ENCODE results near the gene ABCB7. TPM values are rescaled to one million over a fixed set of nuclear protein-coding genes. Genes with fewer than 3 reads are reported as not detected.
"Not testable (repeated sequence)": the region's sequence is repeated elsewhere in the genome, so short reads cannot be mapped to it uniquely, and the experiment has no call there.

The ABCB7 gene
- total RNA-seq, 2 experiments from 2014 or later = 21.6 to 23.0 TPM

GRCh38 chrX:75076429-75076828 is 79.7 kb downstream of the ABCB7 start:
- ATAC-seq (no peak), DNase-seq (no peak)
- CTCF ChIA-PET = no interaction called here
- H3K36me3 Mint-ChIP-seq (ENCODE audit: low read depth) = peaks cover 8% of the 10 kb centered on the region
- no peak overlapping the region for H3K4me3 Mint-ChIP-seq
- no peaks in the 10 kb centered on the region for H3K4me1 Mint-ChIP-seq (ENCODE audit: low read depth)
- no peak overlapping the region for H3K27ac Mint-ChIP-seq
- no peaks in the 10 kb centered on the region for H3K9me3 Mint-ChIP-seq (ENCODE audit: insufficient read depth)
- H3K27me3 Mint-ChIP-seq (ENCODE audit: low read depth) = no peaks in the 10 kb centered on the region
- POLR2A ChIA-PET = no interaction called here

- no peaks in the 10 kb centered on the region for H3K4me1 Mint-ChIP-seq (ENCODE audit: low read depth)
- no peak overlapping the region for H3K4me3 Mint-ChIP-seq
- no peaks in the 10 kb centered on the region for H3K27me3 Mint-ChIP-seq (ENCODE audit: low read depth)
- DNase-seq = no peak
- POLR2A ChIA-PET = no interaction called here
- ATAC-seq = no peak
- H3K27ac Mint-ChIP-seq = no peak overlapping the region
- peaks cover 8% of the 10 kb centered on the region for H3K36me3 Mint-ChIP-seq (ENCODE audit: low read depth)
- CTCF ChIA-PET = no interaction called here
- H3K9me3 Mint-ChIP-seq (ENCODE audit: insufficient read depth) = no peaks in the 10 kb centered on the region
Measured at GRCh38 chrX:75074475-75074874, 81.6 kb downstream of the ABCB7 start.

- POLR2A ChIA-PET = no interaction called here
- Mint-ChIP-seq H3K4me1 (ENCODE audit: low read depth) (no peaks in the 10 kb centered on the region), H3K4me3 (no peak overlapping the region), H3K36me3 (ENCODE audit: low read depth) (peaks cover 14% of the 10 kb centered on the region), H3K9me3 (ENCODE audit: insufficient read depth) (no peaks in the 10 kb centered on the region), H3K27me3 (ENCODE audit: low read depth) (no peaks in the 10 kb centered on the region), H3K27ac (no peak overlapping the region)
- ATAC-seq = no peak
- no peak for DNase-seq
- CTCF ChIA-PET = no interaction called here
Measured at GRCh38 chrX:75071334-75071733, 84.7 kb downstream of the ABCB7 start.

GRCh38 chrX:75067931-75068330 is 88.2 kb downstream of the ABCB7 start:
- ChIA-PET POLR2A (no interaction called here), CTCF (no interaction called here)
- no peak overlapping the region for H3K4me3 Mint-ChIP-seq
- no peaks in the 10 kb centered on the region for H3K4me1 Mint-ChIP-seq (ENCODE audit: low read depth)
- no peak overlapping the region for H3K27ac Mint-ChIP-seq
- ATAC-seq (no peak), DNase-seq (no peak)
- no peaks in the 10 kb centered on the region for H3K9me3 Mint-ChIP-seq (ENCODE audit: insufficient read depth)
- no peaks in the 10 kb centered on the region for H3K27me3 Mint-ChIP-seq (ENCODE audit: low read depth)
- H3K36me3 Mint-ChIP-seq (ENCODE audit: low read depth) = peaks cover 7% of the 10 kb centered on the region

- Mint-ChIP-seq H3K4me1 (ENCODE audit: low read depth) (peaks cover 5% of the 10 kb centered on the region), H3K36me3 (ENCODE audit: low read depth) (peaks cover 16% of the 10 kb centered on the region), H3K27ac (no peak overlapping the region), H3K9me3 (ENCODE audit: insufficient read depth) (no peaks in the 10 kb centered on the region), H3K4me3 (no peak overlapping the region), H3K27me3 (ENCODE audit: low read depth) (no peaks in the 10 kb centered on the region)
- ATAC-seq (no peak), DNase-seq (no peak)
- ChIA-PET CTCF (no interaction called here), POLR2A (interaction anchor here (0.6 kb wide), 2 partner anchors 24 to 461 kb away, joined by 3 read pairs; no protein-coding TSS in a partner anchor)
Measured at GRCh38 chrX:75061701-75062100, 94.4 kb downstream of the ABCB7 start.

GRCh38 chrX:75051047-75051446 is 105.0 kb downstream of the ABCB7 start:
- no peak for DNase-seq
- ChIA-PET POLR2A (no interaction called here), CTCF (no interaction called here)
- Mint-ChIP-seq H3K4me3 (no peak overlapping the region), H3K36me3 (ENCODE audit: low read depth) (peaks cover 10% of the 10 kb centered on the region), H3K4me1 (ENCODE audit: low read depth) (peaks cover 3% of the 10 kb centered on the region), H3K9me3 (ENCODE audit: insufficient read depth) (no peaks in the 10 kb centered on the region), H3K27ac (no peak overlapping the region), H3K27me3 (ENCODE audit: low read depth) (no peaks in the 10 kb centered on the region)
- no peak for ATAC-seq

- CTCF ChIA-PET = no interaction called here
- no peaks in the 10 kb centered on the region for H3K9me3 Mint-ChIP-seq (ENCODE audit: insufficient read depth)
- H3K36me3 Mint-ChIP-seq (ENCODE audit: low read depth) = peaks cover 6% of the 10 kb centered on the region
- POLR2A ChIA-PET = no interaction called here
- ATAC-seq (no peak), DNase-seq (no peak)
- H3K4me1 Mint-ChIP-seq (ENCODE audit: low read depth) = no peaks in the 10 kb centered on the region
- H3K4me3 Mint-ChIP-seq = no peak overlapping the region
- no peak overlapping the region for H3K27ac Mint-ChIP-seq
- no peaks in the 10 kb centered on the region for H3K27me3 Mint-ChIP-seq (ENCODE audit: low read depth)
Measured at GRCh38 chrX:75045369-75045768, 110.7 kb downstream of the ABCB7 start.

GRCh38 chrX:75044142-75044541 is 111.9 kb downstream of the ABCB7 start:
- DNase-seq; H3K4me3 Mint-ChIP-seq; POLR2A ChIA-PET; H3K36me3 Mint-ChIP-seq (ENCODE audit: low read depth); H3K4me1 Mint-ChIP-seq (ENCODE audit: low read depth); H3K27me3 Mint-ChIP-seq (ENCODE audit: low read depth); H3K27ac Mint-ChIP-seq; ATAC-seq; CTCF ChIA-PET; H3K9me3 Mint-ChIP-seq (ENCODE audit: insufficient read depth): not testable (repeated sequence)

GRCh38 chrX:75038925-75039324 is 117.2 kb downstream of the ABCB7 start:
- no peak for ATAC-seq
- Mint-ChIP-seq H3K27me3 (ENCODE audit: low read depth) (no peaks in the 10 kb centered on the region), H3K36me3 (ENCODE audit: low read depth) (no peaks in the 10 kb centered on the region), H3K27ac (no peak overlapping the region), H3K4me1 (ENCODE audit: low read depth) (no peaks in the 10 kb centered on the region), H3K9me3 (ENCODE audit: insufficient read depth) (no peaks in the 10 kb centered on the region), H3K4me3 (no peak overlapping the region)
- DNase-seq = peak; percentile 24
- ChIA-PET POLR2A (no interaction called here), CTCF (no interaction called here)

Other genes starting within 250 kb of the ABCB7 start
- gene NEXMIF, start 230.8 kb downstream of the ABCB7 start, total RNA-seq = under 1 TPM; 0.55 to 0.86 TPM
- 10 to 100 TPM; 18.5 to 22.2 TPM for gene UPRT, start 117.8 kb upstream of the ABCB7 start, total RNA-seq